Epithelial cell of esophagus (primary cell): ENCODE measurements around the gene PDE5A.
"Not testable (repeated sequence)": the region's sequence is repeated elsewhere in the genome, so short reads cannot be mapped to it uniquely, and the experiment has no call there.

ENCODE experiments used
- DNase-seq: peaks from one replicate; pipeline ENCODE4 v3.0.0; 2010; ENCODE audit warnings: low read depth
- H3K4me3 ChIP-seq: 2 replicates; pipeline ENCODE4 v1.5.1; 2011; ENCODE audit warnings: mild to moderate bottlenecking, low read length, control low read depth
- CTCF ChIP-seq: IDR thresholded peaks from 2 replicates; pipeline ENCODE4 v1.5.1; 2011; ENCODE audit warnings: low read depth, mild to moderate bottlenecking, low read length, control low read depth, inconsistent platforms; ENCODE audit not compliant: insufficient read depth; ENCODE audit errors: missing control alignments

The PDE5A gene

GRCh38 chr4:119454491-119455270 lies 173.9 kb downstream of the PDE5A start:
- DNase-seq: peak; percentile 97
- peak overlapping the region; percentile 62 for H3K4me3 ChIP-seq
- TF ChIP-seq CTCF: peak; percentile 23

GRCh38 chr4:119454151-119454490 lies 174.5 kb downstream of the PDE5A start:
- H3K4me3 ChIP-seq: peak overlapping the region; percentile 62
- not testable (repeated sequence) for DNase-seq
- TF ChIP-seq CTCF: peak; percentile 11

GRCh38 chr4:119453286-119453685 lies 175.3 kb downstream of the PDE5A start:
- not testable (repeated sequence) for DNase-seq, H3K4me3 ChIP-seq

- not testable (repeated sequence) for H3K4me3 ChIP-seq, DNase-seq
Observed at GRCh38 chr4:119449851-119450250, 178.8 kb downstream of the PDE5A start.
